Fibroblast of skin of right quadriceps (primary cell): Measurements from ENCODE around the gene PTPRN2.

Source experiments
- DNase-seq: peaks from one replicate; pipeline ENCODE4 v3.0.0-alpha.2; 2013

The PTPRN2 gene

GRCh38 chr7:157769086-157769485, 818.5 kb downstream of the PTPRN2 start:
- no peak for DNase-seq

DNA sequence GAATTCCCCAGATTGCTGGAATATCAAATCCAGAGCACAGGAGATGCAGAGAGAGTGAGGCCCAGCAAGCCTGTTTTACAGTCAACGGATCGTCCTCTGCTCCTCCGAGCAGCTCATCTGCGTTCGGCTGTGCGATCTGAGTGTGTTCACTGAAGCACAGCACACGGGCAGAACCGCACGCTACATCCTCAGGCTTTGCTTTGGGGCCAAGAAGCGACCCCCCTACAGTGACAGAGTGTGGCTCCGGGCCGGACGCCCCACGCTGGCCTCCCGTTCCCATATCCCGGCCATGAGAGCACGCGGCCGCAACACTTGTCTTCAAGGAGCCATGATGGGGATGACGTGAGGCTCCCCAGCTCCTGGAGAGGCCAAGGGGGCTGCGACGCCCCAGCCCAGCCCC, 819.4 kb downstream of the PTPRN2 start:
- no peak for DNase-seq

DNA sequence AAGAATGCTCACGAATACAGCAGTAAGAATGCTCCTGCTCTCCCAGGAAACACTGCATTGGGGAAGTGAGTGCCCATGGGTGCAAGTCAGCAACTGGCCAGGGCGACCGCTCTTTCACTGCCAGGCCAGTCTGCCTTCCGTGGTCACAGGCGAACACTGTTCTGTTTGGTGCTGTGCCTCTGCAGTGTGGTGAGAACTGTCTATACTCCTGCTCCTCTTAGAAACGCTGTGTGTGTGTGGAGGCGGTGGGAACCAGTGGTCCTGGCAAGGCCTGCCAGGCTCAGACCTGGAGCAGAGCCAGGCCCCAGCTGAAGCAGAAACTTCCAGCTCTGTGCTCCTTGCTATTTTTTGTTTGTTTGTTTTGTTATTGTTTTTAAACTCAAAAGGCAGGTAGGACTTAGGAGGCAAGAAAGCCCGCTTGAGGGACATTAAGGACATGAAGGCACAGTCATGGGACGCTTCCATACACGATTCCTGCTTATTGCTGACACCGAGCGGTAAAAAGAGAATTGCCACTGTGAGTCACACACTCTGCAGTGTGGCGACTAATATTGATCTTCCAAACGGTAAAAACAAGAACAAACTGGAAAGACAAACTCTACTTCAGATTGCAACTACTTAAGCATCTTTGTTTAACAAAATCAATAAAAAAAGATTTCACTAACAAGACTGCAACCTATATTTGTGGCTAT, 820.0 kb downstream of the PTPRN2 start:
- no peak for DNase-seq

DNA sequence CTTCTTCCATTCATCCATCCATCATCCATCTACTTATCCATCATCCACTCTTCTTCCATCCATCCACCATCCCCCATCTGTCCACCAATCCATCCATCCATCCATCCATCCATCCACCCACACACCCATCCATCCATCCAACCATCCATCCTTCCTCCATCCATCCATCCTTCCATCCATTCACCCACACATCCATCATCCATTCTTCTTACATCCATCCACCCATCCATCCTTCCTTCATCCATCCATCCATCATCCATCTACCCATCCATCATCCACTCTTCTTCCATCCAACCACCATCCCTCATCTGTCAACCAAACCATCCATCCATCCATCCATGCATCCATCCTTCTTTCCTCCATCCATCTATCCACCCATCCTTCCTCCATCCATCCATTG, 821.5 kb downstream of the PTPRN2 start:
- DNase-seq, result no peak

GRCh38 chr7:157764946-157765537, 822.6 kb downstream of the PTPRN2 start:
- no peak for DNase-seq

GRCh38 chr7:157764193-157764592, 823.4 kb downstream of the PTPRN2 start:
- no peak for DNase-seq

DNA sequence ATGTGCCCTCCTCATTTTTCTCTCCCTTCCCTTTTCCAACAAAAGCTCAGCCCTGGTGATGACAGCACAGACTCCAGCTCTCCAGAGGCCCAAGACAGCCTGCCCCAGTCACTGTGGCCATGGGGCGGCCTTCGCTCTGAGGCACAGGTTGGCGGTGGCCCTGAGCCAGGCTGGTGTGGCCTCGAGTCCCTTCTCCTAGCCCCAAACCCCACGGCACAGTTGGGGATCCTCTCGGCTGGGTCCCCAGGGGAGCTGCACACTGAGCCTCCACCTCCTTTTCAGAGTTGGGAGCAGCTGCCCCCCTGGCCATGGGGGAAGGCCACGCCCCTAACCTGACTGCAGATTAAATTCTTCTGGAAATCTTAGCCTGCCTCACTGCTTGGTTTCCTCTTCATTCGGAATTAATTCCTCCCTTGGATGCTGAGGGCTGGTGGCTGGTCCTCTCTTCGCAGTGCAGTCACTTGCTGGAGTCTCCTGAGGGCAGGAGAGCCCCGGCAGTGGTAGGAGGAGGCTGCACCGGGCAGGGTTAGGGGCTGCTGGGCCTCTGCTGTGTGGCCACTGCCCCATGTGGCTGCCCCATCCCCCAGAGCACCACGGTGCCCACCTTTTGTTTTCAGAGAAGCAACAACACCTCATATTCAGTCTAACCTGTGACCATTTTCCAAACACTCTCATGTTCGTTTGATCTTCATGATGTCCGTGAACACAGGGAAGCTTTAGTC, 824.2 kb downstream of the PTPRN2 start:
- no peak for DNase-seq

GRCh38 chr7:157762824-157763223, 824.8 kb downstream of the PTPRN2 start:
- DNase-seq, result no peak

DNA sequence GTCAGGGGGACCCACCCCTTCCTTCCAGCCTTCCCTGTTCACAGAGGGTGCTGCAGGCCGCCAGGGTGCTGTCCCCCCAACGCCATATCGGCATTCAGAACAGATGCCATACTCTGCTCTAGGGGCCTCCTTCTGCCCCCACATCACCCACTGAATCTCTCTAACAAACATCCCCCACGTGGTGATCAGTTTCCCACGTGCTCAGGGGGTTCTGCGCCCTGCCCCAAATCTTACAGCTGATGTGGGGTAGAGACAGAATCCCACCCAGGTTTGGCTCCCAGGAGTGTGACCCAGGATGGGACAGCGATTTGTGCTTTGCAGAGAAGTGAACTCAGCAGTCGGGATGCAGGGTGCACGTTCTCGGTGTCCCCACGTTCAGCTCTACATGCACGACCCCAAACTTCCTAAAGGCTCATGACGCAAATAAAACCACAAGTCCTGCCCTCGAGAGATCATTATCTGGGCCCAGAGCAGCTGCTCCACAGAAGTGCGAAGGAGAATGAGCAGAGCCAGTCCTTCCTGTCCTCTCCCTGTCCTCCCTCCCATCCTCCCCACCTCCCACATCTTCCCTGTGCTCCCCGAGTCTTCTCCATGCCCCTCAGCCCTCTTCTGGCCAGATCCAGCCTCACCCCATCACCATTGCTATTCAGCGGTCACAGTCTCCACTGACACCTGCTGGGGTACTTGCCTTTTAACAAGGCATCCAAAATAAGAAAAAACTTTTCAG, 827.5 kb downstream of the PTPRN2 start:
- DNase-seq, result no peak

GRCh38 chr7:157759246-157759805, 828.3 kb downstream of the PTPRN2 start:
- DNase-seq, result no peak

- no peak for DNase-seq
Measured at GRCh38 chr7:157758468-157759245, 829.0 kb downstream of the PTPRN2 start.

DNA sequence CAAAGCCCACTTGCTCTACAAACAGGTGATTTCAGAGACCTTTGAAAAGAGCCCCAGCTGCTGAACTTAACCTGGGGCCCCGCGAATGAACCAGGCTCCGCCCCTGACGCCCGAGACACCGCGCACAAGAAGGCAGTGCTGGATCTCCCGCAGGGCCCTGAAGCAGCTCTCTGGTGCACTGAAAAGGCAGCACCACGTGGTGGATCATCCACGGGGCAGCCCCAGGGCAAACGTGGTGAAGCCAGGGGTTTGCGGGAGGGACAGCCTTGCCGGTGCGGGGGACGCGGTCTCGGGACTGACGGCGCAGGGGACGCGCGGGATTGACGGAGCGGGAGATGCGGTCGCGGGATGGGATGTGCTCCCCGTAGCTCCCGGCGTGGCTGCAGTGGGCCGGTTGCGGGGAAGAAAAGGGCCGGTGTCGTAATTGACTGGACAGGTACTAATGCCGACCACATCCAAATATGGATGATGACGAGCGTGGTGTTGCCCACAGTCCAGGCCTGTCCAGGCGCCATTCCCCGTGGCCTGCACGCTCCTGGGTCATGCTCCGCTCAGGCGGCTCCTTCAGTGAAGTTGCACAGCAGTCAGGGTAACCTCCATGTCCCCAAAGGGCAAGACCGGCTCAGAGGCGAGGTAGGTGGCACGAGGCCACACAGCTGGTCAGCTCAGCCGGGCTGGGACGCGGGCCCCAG, 829.7 kb downstream of the PTPRN2 start:
- no peak for DNase-seq

- DNase-seq, result no peak
Measured at GRCh38 chr7:157757211-157757610, 830.4 kb downstream of the PTPRN2 start.

- DNase-seq, result no peak
Measured at GRCh38 chr7:157755741-157756140, 831.9 kb downstream of the PTPRN2 start.

GRCh38 chr7:157754416-157754790, 833.2 kb downstream of the PTPRN2 start:
- no peak for DNase-seq

DNA sequence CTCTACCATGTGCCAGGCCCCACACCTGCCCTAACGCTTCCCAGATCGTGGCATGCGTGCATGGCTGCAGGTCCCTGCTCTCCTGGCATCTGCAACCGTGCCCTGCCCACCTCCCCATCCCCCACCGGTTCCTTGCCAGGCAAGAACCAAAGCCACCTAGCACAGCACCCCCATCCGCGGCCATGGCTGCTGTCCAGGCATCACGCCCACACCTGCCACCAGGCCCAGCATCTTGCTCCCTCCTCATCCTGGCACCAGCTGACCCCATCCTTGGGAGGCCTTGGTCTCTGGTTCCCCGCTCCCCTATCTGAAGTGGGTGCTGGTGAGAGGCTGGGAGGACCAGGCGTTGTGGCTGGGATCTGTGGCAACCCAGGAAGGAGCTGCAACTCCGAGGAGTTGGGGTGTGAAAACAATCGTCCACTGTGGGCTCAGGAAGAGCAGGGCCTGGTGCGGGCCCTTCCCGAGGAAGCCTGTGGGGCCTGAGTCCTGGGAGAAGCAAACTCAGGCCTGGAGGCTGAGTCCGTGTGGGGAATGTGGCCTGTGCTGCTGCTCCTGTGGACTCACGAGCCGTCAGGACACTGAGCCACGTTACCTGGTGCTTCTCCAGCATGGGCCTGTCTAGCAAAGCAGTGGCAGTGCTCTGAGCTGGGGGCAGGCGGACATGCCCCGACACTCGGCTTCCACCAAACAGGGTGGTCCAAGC, 833.8 kb downstream of the PTPRN2 start:
- no peak for DNase-seq

DNA sequence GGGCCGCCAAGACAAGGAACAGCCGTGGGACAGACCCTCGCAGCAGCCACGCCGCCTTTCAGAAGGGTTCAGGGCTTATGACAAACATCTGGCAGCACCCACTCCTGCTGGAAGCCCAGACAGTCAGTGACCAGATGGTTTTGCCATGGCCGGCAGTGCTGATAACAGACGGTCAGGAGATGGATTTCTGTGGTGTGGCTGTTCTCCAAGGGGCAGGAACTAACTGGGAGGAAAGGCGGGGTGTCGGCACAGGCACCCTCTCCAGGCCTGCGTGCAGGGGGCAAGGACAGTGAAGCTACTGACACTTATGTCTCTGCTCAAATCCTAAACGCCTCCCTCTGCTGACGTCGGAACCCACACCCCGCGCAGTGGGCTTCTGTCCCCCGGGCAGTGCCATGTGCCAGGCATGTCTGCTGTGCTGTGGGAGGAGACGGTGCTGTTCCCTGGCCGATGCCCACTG, 834.8 kb downstream of the PTPRN2 start:
- no peak for DNase-seq

GRCh38 chr7:157751951-157752673, 835.5 kb downstream of the PTPRN2 start:
- no peak for DNase-seq

- no peak for DNase-seq
Measured at GRCh38 chr7:157751406-157751805, 836.2 kb downstream of the PTPRN2 start.

GRCh38 chr7:157750291-157750690, 837.3 kb downstream of the PTPRN2 start:
- DNase-seq, result no peak
